ENCODE measurements around the gene ENO4. TPM values are rescaled to one million over a fixed set of nuclear protein-coding genes. Genes with fewer than 3 reads are reported as not detected.

ENO4 gene
- total and polyA plus RNA-seq, 2 experiments from 2014 or later: 0.24 to 0.44 TPM

GRCh38 chr10:116861796-116862195, 12.5 kb downstream of the ENO4 start (continued):
- no peak for TF ChIP-seq ZNF462 (CRISPR knock-in tag; IDR thresholded peaks at IDR 0.05)
- TF ChIP-seq NANOG (IDR thresholded peaks at IDR 0.05; ENCODE audit: borderline replicate concordance): no peak
- no peak for TF ChIP-seq ZNF114 (CRISPR knock-in tag; IDR thresholded peaks at IDR 0.05)
- no peak for TF ChIP-seq EZH2 (IDR thresholded peaks at IDR 0.05; ENCODE audit: low read depth, unreplicated experiment)
- no peak for TF ChIP-seq JUNB (IDR thresholded peaks at IDR 0.05; ENCODE audit: unreplicated experiment)
- TF ChIP-seq CREB1 (CRISPR knock-in tag; IDR thresholded peaks at IDR 0.05; ENCODE audit: low read depth): no peak

GRCh38 chr10:116864436-116864835, 15.1 kb downstream of the ENO4 start:
- H3K9me2 ChIP-seq (ENCODE audit: insufficient read depth): peaks cover 4% of the 10 kb centered on the region; the same call in 1 of the 2 replicates
- DNase-seq (ENCODE audit: low spot score) (no peak), ATAC-seq (no peak)
- H3F3A ChIP-seq (replicated peaks; ENCODE audit: low read depth): no peaks in the 10 kb centered on the region
- Mint-ChIP-seq H3K4me1 (peaks cover 5% of the 10 kb centered on the region), H3K27me3 (ENCODE audit: insufficient read depth, low read depth, poor library complexity) (no peaks in the 10 kb centered on the region), H3K9me3 (no peaks in the 10 kb centered on the region), H3K36me3 (ENCODE audit: low read depth) (no peaks in the 10 kb centered on the region), H3K27ac (no peak overlapping the region), H3K4me3 (no peak overlapping the region)
- H3K36me3 ChIP-seq (ENCODE audit: insufficient read depth): no peaks in the 10 kb centered on the region
- H3K27ac ChIP-seq (ENCODE audit: low read depth): no peak overlapping the region
- TF ChIP-seq JUNB (IDR thresholded peaks at IDR 0.05; ENCODE audit: unreplicated experiment) (no peak), POLR2AphosphoS5 (IDR thresholded peaks at IDR 0.05; ENCODE audit: low read depth) (no peak), STAT1 (IDR thresholded peaks at IDR 0.05; ENCODE audit: unreplicated experiment) (no peak), EZH2phosphoT487 (IDR thresholded peaks at IDR 0.05; ENCODE audit: unreplicated experiment) (no peak), REST (IDR thresholded peaks at IDR 0.05; ENCODE audit: unreplicated experiment) (no peak), CTCF (conservative IDR thresholded peaks at IDR 0.05; ENCODE audit: low read depth in 2 of 2) (no peak), CREB1 (CRISPR knock-in tag; IDR thresholded peaks at IDR 0.05; ENCODE audit: low read depth) (no peak)
- peaks cover 2% of the 10 kb centered on the region; the same call in 1 of the 2 replicates for H3K4me1 ChIP-seq (ENCODE audit: insufficient read depth)
- no peaks in the 10 kb centered on the region for H3K27me3 ChIP-seq (ENCODE audit: insufficient read depth)
- no peak overlapping the region for H3K4me2 ChIP-seq
- no peaks in the 10 kb centered on the region for H4K20me1 ChIP-seq (replicated peaks; ENCODE audit: insufficient read depth)
- no peak overlapping the region for H2AFZ ChIP-seq
- no peak overlapping the region for H3K4me3 ChIP-seq
- H3K79me2 ChIP-seq (replicated peaks; ENCODE audit: insufficient read depth): no peaks in the 10 kb centered on the region
